Peyer's patch (tissue), 4 donors: ENCODE results near the gene PFN2.

Source experiments
- CTCF ChIP-seq, 6 experiments: fragments of 450-650 bp in 4 of 6; fragments of 200-600 bp in 2 of 6; sonication (generic) in 1 of 6; IDR thresholded peaks; one replicate each; pipeline ENCODE4 v1.5.1; 2017 to 2019; ENCODE audit warnings: antibody characterized with exemption in 6 of 6, mild to moderate bottlenecking in 3 of 6, moderate library complexity in 1 of 6
- POLR2A ChIP-seq, 2 donors: fragments of 450-650 bp; IDR thresholded peaks; one replicate each; pipeline ENCODE4 v1.5.1; 2017; ENCODE audit warnings: antibody characterized with exemption in 2 of 2, mild to moderate bottlenecking in 2 of 2, moderate library complexity in 2 of 2

GRCh38 chr3:149949181-149949580 lies 21.5 kb downstream of the PFN2 start:
- TF ChIP-seq CTCF (IDR thresholded peaks at IDR 0.05) = no peak
- TF ChIP-seq POLR2A (IDR thresholded peaks at IDR 0.05) = no peak
